ENCODE measurements around the gene CR1.
"Not testable (repeated sequence)": the region's sequence is repeated elsewhere in the genome, so short reads cannot be mapped to it uniquely, and the experiment has no call there.

CR1 gene

GRCh38 chr1:207631137-207631536 lies 135.2 kb downstream of the CR1 start:
- no peak for TF ChIP-seq ZFX (IDR thresholded peaks at IDR 0.05)
- TF ChIP-seq, protein P1, sequence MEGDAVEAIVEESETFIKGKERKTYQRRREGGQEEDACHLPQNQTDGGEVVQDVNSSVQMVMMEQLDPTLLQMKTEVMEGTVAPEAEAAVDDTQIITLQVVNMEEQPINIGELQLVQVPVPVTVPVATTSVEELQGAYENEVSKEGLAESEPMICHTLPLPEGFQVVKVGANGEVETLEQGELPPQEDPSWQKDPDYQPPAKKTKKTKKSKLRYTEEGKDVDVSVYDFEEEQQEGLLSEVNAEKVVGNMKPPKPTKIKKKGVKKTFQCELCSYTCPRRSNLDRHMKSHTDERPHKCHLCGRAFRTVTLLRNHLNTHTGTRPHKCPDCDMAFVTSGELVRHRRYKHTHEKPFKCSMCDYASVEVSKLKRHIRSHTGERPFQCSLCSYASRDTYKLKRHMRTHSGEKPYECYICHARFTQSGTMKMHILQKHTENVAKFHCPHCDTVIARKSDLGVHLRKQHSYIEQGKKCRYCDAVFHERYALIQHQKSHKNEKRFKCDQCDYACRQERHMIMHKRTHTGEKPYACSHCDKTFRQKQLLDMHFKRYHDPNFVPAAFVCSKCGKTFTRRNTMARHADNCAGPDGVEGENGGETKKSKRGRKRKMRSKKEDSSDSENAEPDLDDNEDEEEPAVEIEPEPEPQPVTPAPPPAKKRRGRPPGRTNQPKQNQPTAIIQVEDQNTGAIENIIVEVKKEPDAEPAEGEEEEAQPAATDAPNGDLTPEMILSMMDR (conservative IDR thresholded peaks at IDR 0.05) = no peak
- no peak overlapping the region for H3K27ac ChIP-seq

DNA sequence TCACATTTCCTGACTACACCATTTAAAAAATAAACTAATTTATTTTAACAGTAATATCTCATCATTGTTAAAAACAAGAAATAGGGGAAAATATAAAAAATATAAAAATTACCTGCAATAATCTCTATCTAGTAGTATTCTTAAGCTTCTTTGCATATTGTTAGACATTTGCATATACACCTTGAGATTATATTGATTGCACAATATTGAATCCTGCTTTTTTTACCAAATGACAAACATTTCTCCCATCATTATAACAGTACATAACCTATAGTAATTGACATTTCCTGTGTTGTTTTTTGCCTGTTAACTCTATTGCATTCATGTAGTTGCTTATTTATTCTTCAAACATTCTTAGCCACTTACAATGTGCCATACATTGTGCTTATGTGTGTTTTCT lies 137.3 kb downstream of the CR1 start:
- no peak for TF ChIP-seq ZFX (IDR thresholded peaks at IDR 0.05)
- TF ChIP-seq, protein P1 (conservative IDR thresholded peaks at IDR 0.05) = no peak
- H3K27ac ChIP-seq = no peak overlapping the region

- not testable (repeated sequence) for H3K27ac ChIP-seq
These were observed 137.8 kb downstream of the CR1 start for GRCh38 chr1:207633699-207634289.

- not testable (repeated sequence) for H3K27ac ChIP-seq
These were observed 138.3 kb downstream of the CR1 start for GRCh38 chr1:207634293-207634692.

DNA sequence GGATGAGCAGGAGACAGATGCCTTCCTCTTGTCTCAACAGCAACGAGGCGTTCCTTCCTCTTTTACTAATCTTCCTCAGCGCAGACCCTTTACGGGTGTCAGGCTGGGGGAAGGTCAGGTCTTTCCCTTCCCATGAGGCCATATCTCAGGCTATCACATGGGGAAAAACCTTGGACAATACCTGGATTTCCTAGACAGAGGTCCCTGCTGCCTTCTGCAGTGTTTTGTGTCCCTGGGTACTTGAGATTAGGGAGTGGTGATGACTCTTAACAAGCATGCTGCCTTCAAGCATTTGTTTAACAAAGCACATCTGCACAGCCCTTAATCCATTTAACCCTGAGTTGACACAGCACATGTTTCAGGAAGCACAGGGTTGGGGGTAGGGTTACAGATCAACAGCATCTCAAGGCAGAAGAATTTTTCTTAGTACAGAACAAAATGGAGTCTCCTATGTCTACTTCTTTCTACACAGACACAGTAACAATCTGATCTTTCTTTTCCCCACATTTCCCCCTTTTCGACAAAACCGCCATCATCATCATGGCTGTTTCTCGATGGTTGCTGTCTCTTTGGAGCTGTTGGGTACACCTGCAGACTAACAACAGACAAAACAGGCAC lies 139.7 kb downstream of the CR1 start:
- not testable (repeated sequence) for H3K27ac ChIP-seq

DNA sequence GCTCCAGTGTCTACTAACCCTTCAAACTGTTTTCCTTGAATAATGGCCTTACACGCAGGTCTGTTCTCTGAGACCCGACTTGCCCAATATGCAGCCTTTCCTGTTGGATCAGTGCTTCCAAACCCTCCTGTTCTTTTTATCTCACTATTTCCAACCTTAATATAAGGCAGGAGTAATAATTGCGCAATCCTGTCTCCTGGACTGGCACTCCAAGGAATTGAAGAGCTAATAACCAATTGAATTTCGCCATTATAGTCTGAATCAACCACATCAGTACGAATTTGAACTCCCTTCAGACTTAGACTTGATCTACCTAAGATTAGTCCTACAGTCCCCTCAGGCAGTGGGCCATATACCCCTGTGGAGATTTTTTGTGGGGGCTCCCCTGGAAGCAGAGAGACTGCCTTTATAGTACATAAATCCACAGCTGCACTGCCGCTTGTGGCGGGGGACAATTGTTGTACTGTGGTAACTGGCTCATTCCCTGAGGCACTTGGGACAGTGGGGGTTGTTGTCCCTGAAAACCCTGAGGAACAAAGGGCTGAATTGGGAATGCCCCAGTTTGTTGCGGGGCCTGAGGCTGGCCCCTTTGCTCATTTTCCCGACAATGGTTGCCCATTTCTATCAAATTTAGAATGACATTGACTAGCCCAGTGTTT lies 142.7 kb downstream of the CR1 start:
- not testable (repeated sequence) for H3K27ac ChIP-seq

GRCh38 chr1:207639362-207639761 lies 143.4 kb downstream of the CR1 start:
- H3K27ac ChIP-seq = not testable (repeated sequence)

GRCh38 chr1:207644166-207644851 lies 148.4 kb downstream of the CR1 start:
- TF ChIP-seq ZFX (IDR thresholded peaks at IDR 0.05) = no peak
- TF ChIP-seq, protein P1 (conservative IDR thresholded peaks at IDR 0.05) = no peak
- no peak overlapping the region for H3K27ac ChIP-seq

DNA sequence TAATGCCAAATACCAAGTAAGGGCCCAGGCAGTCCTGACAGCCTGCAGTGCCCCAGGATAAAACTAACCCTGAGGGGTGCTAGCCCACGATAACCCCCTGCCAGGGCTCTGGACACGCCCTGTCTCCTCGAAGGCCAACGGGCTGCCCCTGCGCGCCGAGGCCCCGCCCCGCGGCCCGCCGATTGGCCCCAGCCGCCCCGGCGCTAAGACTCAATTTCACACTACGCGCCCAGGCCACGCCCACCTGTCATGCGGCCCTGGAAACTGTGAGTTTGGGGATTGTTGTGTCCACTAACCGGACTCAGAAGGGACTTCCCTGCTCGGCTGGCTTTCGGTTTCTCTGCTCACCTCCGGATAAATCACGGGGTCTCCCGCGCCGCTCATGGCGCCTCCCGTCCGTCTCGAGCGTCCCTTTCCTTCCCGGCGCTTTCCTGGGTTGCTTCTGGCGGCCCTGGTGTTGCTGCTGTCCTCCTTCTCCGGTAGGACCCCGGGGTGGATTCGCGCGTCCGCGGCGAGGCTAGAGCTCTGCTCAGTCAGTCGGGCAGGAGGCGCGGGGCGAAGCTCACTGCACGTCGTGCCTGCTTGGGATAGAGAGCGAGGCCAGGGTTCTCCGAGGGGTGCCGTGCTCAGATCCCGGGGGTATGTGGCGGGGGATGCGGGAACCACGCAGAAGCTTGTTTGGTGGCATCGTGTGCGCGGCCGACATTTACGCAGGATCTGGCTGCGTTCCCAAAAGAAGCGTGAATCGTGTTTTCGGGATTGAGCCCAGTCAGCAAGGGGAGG lies 149.1 kb downstream of the CR1 start, which contains the start of gene CR1L:
TSS of gene CR1L (plus strand) at position 282 of the 783 bp plus-strand sequence. CDS start at position 383, 101 bp downstream.
- TF ChIP-seq, protein P1 (conservative IDR thresholded peaks at IDR 0.05) = no peak
- no peak for TF ChIP-seq ZFX (IDR thresholded peaks at IDR 0.05)

More for the DNA sequence above, 149.1 kb downstream of the CR1 start, which contains the start of gene CR1L:
- no peak within 1 kb of the TSS for H3K27ac ChIP-seq

Measured in C4-2B (cell line).